K562 (cell line): ENCODE results near the gene TCIRG1. TPM values are rescaled to one million over a fixed set of nuclear protein-coding genes. Genes with fewer than 3 reads are reported as not detected.
"Not testable (repeated sequence)": the region's sequence is repeated elsewhere in the genome, so short reads cannot be mapped to it uniquely, and the experiment has no call there.

Source experiments
- ATAC-seq: fragments of 200-7000 bp; cut with Tn5 transposase; 3 replicates; pipeline ENCODE4 v1.9.1; 2020; ENCODE audit warnings: moderate library complexity
- BruUV-seq: library from RNA; stranded (reverse); fragments of 400-500 nt; replicated peaks from 2 replicates; lab custom pipeline; 2021; lab: Mats Ljungman, UMichigan
- CTCF ChIA-PET: fragments of 300-600 bp; formaldehyde crosslinking; extraction: SDS; loops from one replicate; lab custom pipeline; 2021; ENCODE audit warnings: low intra/inter-chr PET ratio; lab: Yijun Ruan, JAX
- POLR2A ChIA-PET: fragments of 300-600, 350-650 bp; sonication (Branson Sonifier 250); formaldehyde crosslinking; extraction: SDS; loops from one replicate; lab custom pipeline; 2021; ENCODE audit warnings: antibody characterized with exemption, inconsistent platforms; lab: Yijun Ruan, JAX
- DNase-seq, 4 experiments: peaks; one replicate each; pipeline versions ENCODE4 v3.0.0 to v3.0.0-alpha.2; 2011 to 2018; ENCODE audit warnings: low spot score in 3 of 4, mixed read lengths in 3 of 4; ENCODE audit errors: extremely low read depth in 1 of 4
- FAIRE-seq: peaks from 2 replicates; lab custom pipeline; 2011; peaks lifted over from hg19 to GRCh38; lab: Jason Lieb, UNC
- H2AFZ ChIP-seq: 2 replicates; pipeline ENCODE4 v1.6.0; 2011; ENCODE audit warnings: low read depth, low read length, control low read depth, inconsistent platforms
- H3K27ac ChIP-seq: fragments of 200-600 bp; 3 replicates; pipeline ENCODE4 v1.8.0; 2011; ENCODE audit warnings: low read depth, mild to moderate bottlenecking, control low read depth, inconsistent platforms, low read length, moderate library complexity, mixed read lengths; ENCODE audit errors: extremely low read depth
- H3K27me3 ChIP-seq, 2 experiments: fragments of 300-600 bp in 1 of 2; 2 replicates in 1 of 2; 3 replicates in 1 of 2; pipeline versions ENCODE4 v1.6.0 to v1.8.0; 2011; ENCODE audit warnings: inconsistent platforms in 2 of 2, low read length in 2 of 2, mild to moderate bottlenecking in 1 of 2, mixed read lengths in 1 of 2, moderate library complexity in 1 of 2; ENCODE audit not compliant: control insufficient read depth in 2 of 2, insufficient read depth in 2 of 2
- H3K36me3 ChIP-seq: fragments of 300-600 bp; 3 replicates; pipeline ENCODE4 v1.8.0; 2011; ENCODE audit warnings: mild to moderate bottlenecking, low read length, inconsistent platforms; ENCODE audit not compliant: control insufficient read depth, insufficient read depth
- H3K4me1 ChIP-seq, 2 experiments: fragments of 200-600 bp in 1 of 2; replicated peaks in 1 of 2; 2 replicates in 1 of 2; 3 replicates in 1 of 2; pipeline versions ENCODE4 v1.5.1 to v1.8.0; 2011; ENCODE audit warnings: inconsistent platforms in 2 of 2, low read length in 2 of 2, mild to moderate bottlenecking in 1 of 2, mixed read lengths in 1 of 2, moderate library complexity in 1 of 2; ENCODE audit not compliant: control insufficient read depth in 2 of 2, insufficient read depth in 2 of 2
- H3K4me2 ChIP-seq: 2 replicates; pipeline ENCODE4 v1.6.1; 2011; ENCODE audit warnings: low read length, control low read depth, inconsistent platforms, mixed read lengths; ENCODE audit not compliant: insufficient read depth
- H3K4me3 ChIP-seq: fragments of 200-600 bp; sonication (generic), shearing (Covaris generic); 2 replicates; pipeline ENCODE4 v1.5.1; 2016; ENCODE audit warnings: control low read depth, inconsistent platforms
- H3K79me2 ChIP-seq: fragments of 200-600 bp; 3 replicates; pipeline ENCODE4 v1.8.0; 2011; ENCODE audit warnings: low read length, inconsistent platforms; ENCODE audit not compliant: control insufficient read depth, insufficient read depth
- H3K9ac ChIP-seq, 2 experiments: 2 replicates each; pipeline versions ENCODE4 v1.6.0 to v1.6.1; 2011; ENCODE audit warnings: low read depth in 2 of 2, low read length in 2 of 2, control low read depth in 1 of 2, inconsistent platforms in 1 of 2, mild to moderate bottlenecking in 1 of 2, mixed read lengths in 1 of 2; ENCODE audit not compliant: insufficient read depth in 1 of 2
- H3K9me1 ChIP-seq: one replicate; pipeline ENCODE4 v1.6.0; 2011; ENCODE audit warnings: inconsistent platforms, mild to moderate bottlenecking, low read length, moderate library complexity; ENCODE audit not compliant: control insufficient read depth, insufficient read depth
- H3K9me3 ChIP-seq: replicated peaks from 2 replicates; pipeline ENCODE4 v1.5.1; 2011; ENCODE audit warnings: low read depth, low read length, inconsistent platforms; ENCODE audit not compliant: control insufficient read depth, insufficient read depth
- H4K20me1 ChIP-seq: replicated peaks from 2 replicates; pipeline ENCODE4 v1.6.1; 2011; ENCODE audit warnings: low read length, inconsistent platforms, mixed read lengths; ENCODE audit not compliant: control insufficient read depth, insufficient read depth
- TCF7 ChIP-seq: sonication (generic); IDR thresholded peaks from 2 replicates; pipeline ENCODE4 v1.6.1; 2016; ENCODE audit warnings: antibody characterized with exemption, borderline replicate concordance
- WGBS: fragments of 100-300 bp; shearing (Covaris generic); methylation state at CpG from one replicate; pipeline ENCODE4 v1.1.6; 2016; ENCODE audit warnings: low coverage, mixed read lengths; ENCODE audit not compliant: insufficient coverage; ENCODE audit errors: missing lambda C conversion rate; 5-methylcytosine and 5-hydroxymethylcytosine counted together
- in situ Hi-C: fragments of 300-500 bp; cut with MboI; formaldehyde crosslinking; loops from 4 replicates; pipeline ENCODE4 v1.15.0; 2018; ENCODE audit warnings: inconsistent platforms, mixed read lengths
- intact Hi-C: fragments of 100-400 bp; cut with micrococcal nuclease; formaldehyde crosslinking; loops from 2 replicates; pipeline ENCODE4 v1.14.2; 2022
- polyA plus RNA-seq, 8 experiments: library from polyadenylated mRNA; depleted of rRNA in 4 of 8; stranded (reverse) in 5 of 8; unstranded in 3 of 8; fragments of >200 nt; fragmentation: Nextera tagmentation in 2 of 8; fragmentation: Illumina TruSeq in 1 of 8; extraction: Ambion mirVana in 2 of 8; extraction: Trizol in 1 of 8; gene quantifications; 2 replicates each; pipeline versions ENCODE4 v1.2.1 to v1.2.3, GENCODE V29; 2011 to 2014; ENCODE audit warnings: inconsistent platforms in 1 of 8, missing spikeins in 1 of 8
- total RNA-seq, 7 experiments: library from RNA; depleted of rRNA in 6 of 7; stranded (reverse); fragments of >200 nt in 6 of 7; fragmentation: Illumina TruSeq in 2 of 7; extraction: Trizol in 2 of 7; gene quantifications; 2 replicates each; pipeline versions ENCODE4 v1.2.1 to v1.2.3, GENCODE V29; 2011 to 2021; ENCODE audit warnings: low replicate concordance in 1 of 7

TCIRG1 gene
- total and polyA plus RNA-seq, 9 of the 15 experiments (the other 6 are each of a cell fraction or from before 2014, with no cell fraction given) = 0.49 to 143 (median 24.4) TPM

DNA sequence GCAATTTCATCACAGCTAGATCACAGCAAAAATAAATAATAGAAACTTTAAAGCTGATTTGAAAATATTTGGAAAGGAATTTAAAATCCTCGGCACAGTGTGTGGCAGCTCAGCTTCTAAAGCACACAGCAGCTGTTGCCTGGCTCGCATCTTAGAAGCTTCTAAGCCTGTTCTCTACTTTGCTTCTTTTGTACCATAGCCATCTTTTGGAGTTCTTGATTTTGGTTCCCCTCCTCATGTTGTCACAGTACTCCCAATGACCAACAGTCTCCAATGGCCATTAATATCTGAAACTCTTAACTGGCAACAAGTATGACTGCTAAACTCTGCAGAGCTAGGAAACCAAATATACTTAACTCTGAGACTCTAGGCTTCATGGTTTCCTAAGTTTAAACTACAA lies 53.6 kb downstream of the TCIRG1 start:
- POLR2A ChIA-PET = interaction anchor here (1.0 to 2.3 kb wide), 3 partner anchors 8 to 26 kb away, joined by 3 to 6 read pairs (median 3); no protein-coding TSS in a partner anchor
- intact Hi-C loops = no loop called here
- H4K20me1 ChIP-seq = no peaks in the 10 kb centered on the region

DNA sequence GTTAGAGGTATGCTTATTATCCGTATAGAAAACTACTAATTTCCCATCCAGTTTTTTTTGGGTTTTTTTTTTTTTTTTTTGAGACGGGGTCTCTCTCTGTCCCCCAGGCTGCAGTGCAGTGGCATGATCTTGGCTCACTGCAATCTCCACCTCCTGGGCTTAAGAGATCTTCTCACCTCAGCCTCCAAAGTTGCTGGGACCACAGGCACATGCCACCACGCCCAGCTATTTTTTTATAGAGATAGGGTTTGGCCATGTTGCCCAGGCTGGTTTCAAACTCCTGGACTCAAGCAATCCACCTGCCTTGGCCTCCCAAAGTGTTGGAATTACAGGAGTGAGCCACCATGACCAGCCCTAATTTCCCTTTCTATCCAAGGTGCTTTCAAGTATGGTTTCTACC lies 54.1 kb downstream of the TCIRG1 start:
- H3K4me1 ChIP-seq, intact Hi-C loops, H3K27ac ChIP-seq, H3K27me3 ChIP-seq, H3K9ac ChIP-seq, BruUV-seq, H3K4me2 ChIP-seq, H4K20me1 ChIP-seq, FAIRE-seq, H3K9me3 ChIP-seq, ATAC-seq, H3K4me3 ChIP-seq, CTCF ChIA-PET, H2AFZ ChIP-seq, H3K9me1 ChIP-seq, DNase-seq, in situ Hi-C loops, H3K79me2 ChIP-seq: not testable (repeated sequence)
- POLR2A ChIA-PET = interaction anchor here (1.0 to 2.3 kb wide), 3 partner anchors 9 to 26 kb away, joined by 3 to 6 read pairs (median 4); no protein-coding TSS in a partner anchor
- H3K36me3 ChIP-seq = peaks cover 26% of the 10 kb centered on the region
- 94% methylated on average over 2 of the region's 3 CpGs for WGBS

More for the DNA sequence above, 53.6 kb downstream of the TCIRG1 start:
- in situ Hi-C loops = no loop called here
- FAIRE-seq (no peak), DNase-seq (no peak)
- H3K4me2 ChIP-seq = no peak overlapping the region
- no peaks in the 10 kb centered on the region; a peak in 1 of 5 replicates for H3K4me1 ChIP-seq
- H2AFZ ChIP-seq = no peak overlapping the region
- BruUV-seq = no TSS peak
- no peaks in the 10 kb centered on the region for H3K9me3 ChIP-seq
- no peak overlapping the region for H3K27ac ChIP-seq
- CTCF ChIA-PET = no interaction called here
- no peak for TF ChIP-seq TCF7
- TF ChIP-seq, all 486 proteins: peak for 0
- Histone ChIP-seq H3K9me1 (no peaks in the 10 kb centered on the region), H3K79me2 (0 out of 3 replicates have a peak, but pooled peaks cover 3% of the 10 kb centered on the region), H3K9ac (no peak overlapping the region), H3K4me3 (no peak overlapping the region), H3K36me3 (peaks cover 26% of the 10 kb centered on the region), H3K27me3 (no peaks in the 10 kb centered on the region)
- ATAC-seq = no peak
- 96% methylated on average over 2 of the region's 2 CpGs for WGBS
